ENCODE measurements around the gene AP1S1.

Gene AP1S1

DNA sequence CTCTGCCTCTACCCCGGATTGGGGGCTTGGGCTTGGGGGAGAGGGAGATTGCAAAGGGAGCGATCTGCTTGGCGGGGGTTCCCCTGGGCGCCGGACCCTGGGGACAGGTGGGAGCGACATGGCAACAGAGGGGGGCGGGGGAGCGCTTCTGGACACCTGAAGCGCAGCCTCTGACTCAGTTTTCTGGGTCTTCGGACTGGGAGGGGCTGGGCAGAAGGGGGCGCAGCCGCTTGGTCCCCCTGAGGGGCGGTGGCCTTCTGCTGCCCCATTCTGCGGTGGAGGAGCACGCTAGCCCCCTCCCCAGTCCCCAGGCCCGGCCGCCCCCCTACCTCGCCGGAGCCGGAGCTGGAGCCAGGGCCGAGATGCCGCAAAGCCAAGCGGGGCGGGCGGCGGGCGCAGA is 25.4 kb downstream of the AP1S1 start:
- ChIA-PET POLR2A (ENCODE audit: low non-redundant PET) (no interaction called here), CTCF (interaction anchor here (0.7 kb wide), 1 partner anchor 22 kb away, joined by 3 read pairs; no protein-coding TSS in a partner anchor)
- H3K27ac ChIP-seq, result no peak overlapping the region
- TF ChIP-seq, protein P1, sequence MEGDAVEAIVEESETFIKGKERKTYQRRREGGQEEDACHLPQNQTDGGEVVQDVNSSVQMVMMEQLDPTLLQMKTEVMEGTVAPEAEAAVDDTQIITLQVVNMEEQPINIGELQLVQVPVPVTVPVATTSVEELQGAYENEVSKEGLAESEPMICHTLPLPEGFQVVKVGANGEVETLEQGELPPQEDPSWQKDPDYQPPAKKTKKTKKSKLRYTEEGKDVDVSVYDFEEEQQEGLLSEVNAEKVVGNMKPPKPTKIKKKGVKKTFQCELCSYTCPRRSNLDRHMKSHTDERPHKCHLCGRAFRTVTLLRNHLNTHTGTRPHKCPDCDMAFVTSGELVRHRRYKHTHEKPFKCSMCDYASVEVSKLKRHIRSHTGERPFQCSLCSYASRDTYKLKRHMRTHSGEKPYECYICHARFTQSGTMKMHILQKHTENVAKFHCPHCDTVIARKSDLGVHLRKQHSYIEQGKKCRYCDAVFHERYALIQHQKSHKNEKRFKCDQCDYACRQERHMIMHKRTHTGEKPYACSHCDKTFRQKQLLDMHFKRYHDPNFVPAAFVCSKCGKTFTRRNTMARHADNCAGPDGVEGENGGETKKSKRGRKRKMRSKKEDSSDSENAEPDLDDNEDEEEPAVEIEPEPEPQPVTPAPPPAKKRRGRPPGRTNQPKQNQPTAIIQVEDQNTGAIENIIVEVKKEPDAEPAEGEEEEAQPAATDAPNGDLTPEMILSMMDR (conservative IDR thresholded peaks at IDR 0.05; ENCODE audit: low read depth), result no peak
- no peak for DNase-seq (ENCODE audit: low spot score)

DNA sequence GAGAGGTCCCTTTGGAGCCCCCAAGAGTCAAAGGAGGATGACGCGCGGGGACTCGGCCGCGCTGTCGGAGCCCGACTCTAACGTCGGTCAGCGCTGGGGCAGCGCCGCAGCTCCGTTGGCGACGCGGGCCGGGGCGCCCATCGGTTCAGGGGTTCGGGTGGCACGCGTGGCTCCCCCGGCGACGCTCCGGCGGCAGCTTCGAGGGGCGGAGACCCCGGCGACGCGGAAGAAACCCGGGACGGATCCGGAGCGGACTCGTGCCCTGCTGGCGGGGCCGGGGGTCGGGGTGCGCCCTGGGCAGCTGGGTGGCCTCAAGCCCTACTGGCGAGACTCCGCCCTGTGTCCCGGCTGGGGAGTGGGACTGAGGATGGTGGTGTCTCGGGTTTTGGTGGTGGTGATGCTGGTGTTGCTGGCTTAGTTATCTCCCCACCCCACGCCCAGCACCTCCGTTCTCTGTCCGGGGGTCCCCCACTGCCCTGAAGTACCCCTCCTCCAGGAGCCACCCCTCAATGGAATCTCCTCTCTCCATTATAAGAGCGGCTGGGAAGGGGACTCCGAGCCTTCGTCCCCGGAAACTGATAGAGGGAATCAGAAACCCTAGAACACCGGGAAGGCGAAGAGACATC is 26.0 kb downstream of the AP1S1 start, which contains the start of gene NAT16:
NAT16 (minus strand) TSS at position 164 of the 626 bp plus-strand sequence. CDS start 5,486 bp downstream, outside the sequence.
- H3K27ac ChIP-seq, result no peak within 1 kb of the TSS
- DNase-seq (ENCODE audit: low spot score), result no peak
- CTCF ChIA-PET, result interaction anchor here (0.7 kb wide), 1 partner anchor 23 kb away, joined by 3 read pairs; no protein-coding TSS in a partner anchor
- TF ChIP-seq, protein P1 (conservative IDR thresholded peaks at IDR 0.05; ENCODE audit: low read depth), result no peak
- POLR2A ChIA-PET (ENCODE audit: low non-redundant PET), result no interaction called here

DNA sequence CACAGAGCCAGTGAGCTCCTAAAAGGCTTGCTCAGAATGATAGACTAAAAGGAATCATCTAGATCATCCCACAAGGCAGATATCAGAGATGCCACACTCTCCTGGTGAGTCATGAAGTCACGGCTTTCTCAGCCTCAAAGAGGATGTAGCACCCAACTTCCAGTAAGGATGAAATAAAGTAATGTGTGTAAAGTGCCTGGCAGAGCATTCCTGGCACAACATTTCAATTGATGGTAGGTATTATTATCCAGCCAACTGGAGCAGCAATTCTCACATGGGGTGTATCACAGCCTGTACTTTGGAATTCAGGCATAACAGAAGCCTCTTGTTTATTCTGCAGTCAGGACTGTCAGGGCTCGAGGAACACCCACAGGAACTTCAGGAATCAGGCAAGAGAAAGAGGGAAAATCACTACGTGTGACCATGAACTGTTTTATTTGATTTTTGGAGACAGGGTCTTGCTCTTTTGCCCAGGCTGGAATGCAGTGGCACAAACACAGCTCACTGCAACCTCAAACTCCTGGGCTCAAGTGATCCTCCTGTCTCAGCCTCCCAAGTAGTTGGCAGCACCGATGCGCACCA is 31.1 kb downstream of the AP1S1 start:
- H3K27ac ChIP-seq, result no peak overlapping the region
- TF ChIP-seq, protein P1 (conservative IDR thresholded peaks at IDR 0.05; ENCODE audit: low read depth), result no peak
- ChIA-PET POLR2A (ENCODE audit: low non-redundant PET) (no interaction called here), CTCF (interaction anchor here (1.6 kb wide), 1 partner anchor 41 kb away, joined by 4 read pairs; no protein-coding TSS in a partner anchor)
- no peak for DNase-seq (ENCODE audit: low spot score)

DNA sequence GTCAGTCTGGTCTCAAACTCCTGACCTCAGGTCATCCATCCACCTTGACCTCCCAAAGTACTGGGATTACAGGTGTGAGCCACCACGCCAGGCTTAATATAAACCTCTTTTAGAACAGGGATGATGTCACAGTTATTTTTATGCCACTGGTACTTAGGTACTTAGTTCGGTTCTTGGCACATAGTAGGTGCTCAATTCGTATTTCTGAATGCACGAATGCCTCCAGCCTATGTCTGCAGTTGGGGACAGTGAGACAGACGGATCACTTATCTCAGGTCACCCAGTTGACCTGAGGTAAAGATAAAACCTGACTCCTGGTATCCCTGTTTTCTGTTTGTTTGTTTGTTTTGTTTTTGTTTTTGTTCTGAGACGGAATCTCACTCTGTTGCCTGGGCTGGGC is 31.9 kb downstream of the AP1S1 start:
- CTCF ChIA-PET, result interaction anchor here (0.9 to 1.6 kb wide), 2 partner anchors 42 to 43 kb away, joined by 4 to 5 read pairs; no protein-coding TSS in a partner anchor
- no peak overlapping the region for H3K27ac ChIP-seq
- POLR2A ChIA-PET (ENCODE audit: low non-redundant PET), result no interaction called here
- TF ChIP-seq, protein P1 (conservative IDR thresholded peaks at IDR 0.05; ENCODE audit: low read depth), result no peak
- no peak for DNase-seq (ENCODE audit: low spot score)

DNA sequence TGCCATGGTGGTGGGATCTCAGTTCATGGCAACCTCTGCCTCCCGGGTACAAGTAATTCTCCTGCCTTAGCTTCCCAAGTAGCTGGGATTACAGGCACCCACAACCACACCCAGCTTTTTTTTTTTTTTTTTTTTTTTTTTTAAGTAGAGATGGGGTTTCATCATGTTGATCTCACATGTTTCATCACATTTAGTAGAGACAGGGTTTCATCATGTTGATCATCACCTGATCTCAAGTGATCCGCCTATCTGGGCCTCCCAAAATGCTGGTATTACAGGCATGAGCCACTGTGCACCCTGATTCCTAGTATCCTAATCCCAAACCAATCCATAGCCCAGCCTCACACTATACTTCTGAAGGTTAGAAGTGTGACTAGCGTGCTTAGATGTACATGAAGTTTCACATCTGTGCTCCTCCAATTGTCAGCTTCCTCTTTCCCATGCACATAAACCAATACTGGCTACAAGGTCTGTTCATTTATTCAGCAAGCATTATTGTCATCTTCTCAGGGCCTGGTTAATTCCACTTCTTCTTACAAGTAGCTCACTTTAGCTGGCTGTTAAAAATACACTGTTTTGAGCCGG is 32.7 kb downstream of the AP1S1 start:
- POLR2A ChIA-PET (ENCODE audit: low non-redundant PET), result interaction anchor here (0.7 kb wide), 1 partner anchor 9 kb away, joined by 9 read pairs; no protein-coding TSS in a partner anchor
- CTCF ChIA-PET, result interaction anchor here (0.6 to 1.6 kb wide), 4 partner anchors 43 to 190 kb away, joined by 3 to 5 read pairs (median 4); no protein-coding TSS in a partner anchor
- TF ChIP-seq, protein P1 (conservative IDR thresholded peaks at IDR 0.05; ENCODE audit: low read depth), result no peak
- no peak for DNase-seq (ENCODE audit: low spot score)
- no peak overlapping the region for H3K27ac ChIP-seq

DNA sequence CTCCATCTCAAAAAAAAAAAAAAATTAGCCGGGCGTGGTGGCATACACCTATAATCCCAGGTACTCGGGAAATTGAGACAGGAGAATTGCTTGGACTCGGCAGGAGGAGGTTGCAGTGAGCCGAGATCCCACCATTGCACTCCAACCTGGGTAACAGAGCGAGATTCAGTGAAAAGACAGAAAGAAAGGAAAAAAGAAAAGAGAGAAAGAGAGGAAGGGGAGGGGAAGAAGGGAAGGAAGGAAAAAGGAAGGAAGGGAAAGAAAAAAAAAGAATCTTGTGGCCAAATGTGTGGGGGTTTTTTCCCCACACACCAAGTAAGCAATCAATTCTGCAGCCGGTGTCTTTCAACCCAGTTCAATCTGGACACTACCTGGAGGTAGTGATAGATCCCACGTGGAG is 34.8 kb downstream of the AP1S1 start:
- H3K27ac ChIP-seq, result no peak overlapping the region
- TF ChIP-seq, protein P1 (conservative IDR thresholded peaks at IDR 0.05; ENCODE audit: low read depth), result no peak
- ChIA-PET POLR2A (ENCODE audit: low non-redundant PET) (no interaction called here), CTCF (interaction anchor here (0.7 kb wide), 1 partner anchor 26 kb away, joined by 3 read pairs; no protein-coding TSS in a partner anchor)
- no peak for DNase-seq (ENCODE audit: low spot score)
